ENCODE data around the gene GRK5.

GRK5 gene

GRCh38 chr10:119296703-119297102 lies 89.3 kb downstream of the GRK5 start:
- no peak for DNase-seq (ENCODE audit: low read depth)
- H3K4me3 ChIP-seq (ENCODE audit: low read length): no peak overlapping the region
- TF ChIP-seq CTCF (conservative IDR thresholded peaks at IDR 0.05; ENCODE audit: low read length): no peak

- TF ChIP-seq CTCF (conservative IDR thresholded peaks at IDR 0.05; ENCODE audit: low read length): no peak
- no peak overlapping the region for H3K4me3 ChIP-seq (ENCODE audit: low read length)
- no peak for DNase-seq (ENCODE audit: low read depth)
These were observed 90.0 kb downstream of the GRK5 start for GRCh38 chr10:119297207-119297968.

GRCh38 chr10:119298810-119299209 lies 91.4 kb downstream of the GRK5 start:
- TF ChIP-seq CTCF (conservative IDR thresholded peaks at IDR 0.05; ENCODE audit: low read length): no peak
- no peak for DNase-seq (ENCODE audit: low read depth)
- no peak overlapping the region for H3K4me3 ChIP-seq (ENCODE audit: low read length)

GRCh38 chr10:119299531-119299930 lies 92.2 kb downstream of the GRK5 start:
- TF ChIP-seq CTCF (conservative IDR thresholded peaks at IDR 0.05; ENCODE audit: low read length): no peak
- H3K4me3 ChIP-seq (ENCODE audit: low read length): no peak overlapping the region
- peak; percentile 29 for DNase-seq (ENCODE audit: low read depth)

- TF ChIP-seq CTCF (conservative IDR thresholded peaks at IDR 0.05; ENCODE audit: low read length): no peak
- no peak for DNase-seq (ENCODE audit: low read depth)
These were observed 94.0 kb downstream of the GRK5 start for GRCh38 chr10:119301397-119301796.

GRCh38 chr10:119302172-119302571 lies 94.8 kb downstream of the GRK5 start:
- DNase-seq (ENCODE audit: low read depth): no peak
- H3K4me3 ChIP-seq (ENCODE audit: low read length): no peak overlapping the region
- TF ChIP-seq CTCF (conservative IDR thresholded peaks at IDR 0.05; ENCODE audit: low read length): no peak

More at GRCh38 chr10:119301397-119301796, 94.0 kb downstream of the GRK5 start:
- no peak overlapping the region for H3K4me3 ChIP-seq (ENCODE audit: low read length)

- TF ChIP-seq CTCF (conservative IDR thresholded peaks at IDR 0.05; ENCODE audit: low read length): no peak
- H3K4me3 ChIP-seq (ENCODE audit: low read length): no peak overlapping the region
- no peak for DNase-seq (ENCODE audit: low read depth)
These were observed 95.4 kb downstream of the GRK5 start for GRCh38 chr10:119302591-119303253.

Measured in AG10803 (cell line).